ENCODE measurements around the gene PTPRR. TPM values are rescaled to one million over a fixed set of nuclear protein-coding genes. Genes with fewer than 3 reads are reported as not detected.

PTPRR gene
- polyA plus RNA-seq, 1 of the 3 experiments (the other 2 are of a cell fraction) = 1.4 TPM

GRCh38 chr12:70796989-70797388, 123.5 kb downstream of the PTPRR start:
- Histone ChIP-seq H3K36me3 (replicated peaks in 1 of 2; ENCODE audit: control insufficient read depth in 1 of 2, insufficient read depth in 2 of 2, low read length in 1 of 2) (no peaks in the 10 kb centered on the region), H3K27me3 (ENCODE audit: insufficient read depth) (0 out of 2 replicates have a peak, but pooled peaks cover 5% of the 10 kb centered on the region), H3F3A (replicated peaks; ENCODE audit: insufficient read depth) (no peaks in the 10 kb centered on the region), H3K27ac (ENCODE audit: low read depth in 2 of 2, low read length in 1 of 2) (no peak overlapping the region), H2AFZ (ENCODE audit: low read depth) (no peak overlapping the region), H3K9me3 (no peaks in the 10 kb centered on the region), H3K4me1 (ENCODE audit: control insufficient read depth in 1 of 2, insufficient read depth in 2 of 2, low read depth in 1 of 2, low read length in 1 of 2) (no peaks in the 10 kb centered on the region), H3K79me2 (ENCODE audit: insufficient read depth) (no peaks in the 10 kb centered on the region), H3K4me3 (ENCODE audit: low read depth in 2 of 2, low read length in 1 of 2) (no peak overlapping the region), H3K4me2 (no peak overlapping the region), H3K9ac (no peak overlapping the region), H3K9me2 (no peaks in the 10 kb centered on the region), H4K20me1 (ENCODE audit: insufficient read depth) (no peaks in the 10 kb centered on the region)
- ChIA-PET POLR2A (interaction anchor here (0.6 kb wide), 1 partner anchor 9 kb away, joined by 3 read pairs; no protein-coding TSS in a partner anchor), CTCF (no interaction called here)
- DNase-seq = no peak
- no peak for TF ChIP-seq USF1 (IDR thresholded peaks at IDR 0.05; ENCODE audit: borderline replicate concordance, low read depth)
- TF ChIP-seq ZBTB33 (IDR thresholded peaks at IDR 0.05; ENCODE audit: borderline replicate concordance, low read depth) = no peak
- no peak for TF ChIP-seq EP300 (IDR thresholded peaks at IDR 0.05; ENCODE audit: borderline replicate concordance in 1 of 2, low read depth in 1 of 2, low read length in 1 of 2)
- no peak for TF ChIP-seq CHD2 (IDR thresholded peaks at IDR 0.05; ENCODE audit: low read length, partially characterized antibody)
- no peak for TF ChIP-seq TEAD4 (IDR thresholded peaks at IDR 0.05; ENCODE audit: borderline replicate concordance, insufficient read depth)
- TF ChIP-seq RAD21 (IDR thresholded peaks at IDR 0.05; ENCODE audit: low read length) = no peak
- TF ChIP-seq POLR2AphosphoS5 (IDR thresholded peaks at IDR 0.05; ENCODE audit: low read depth, low read length) = no peak
- no peak for TF ChIP-seq TCF12 (IDR thresholded peaks at IDR 0.05)
- no peak for TF ChIP-seq USF2 (IDR thresholded peaks at IDR 0.05; ENCODE audit: borderline replicate concordance, low read depth, low read length)
- 25% methylated on average over 2 of the region's 2 CpGs for WGBS (ENCODE audit: low lambda C conversion rate)

- Histone ChIP-seq H3K9ac (no peak overlapping the region), H3K79me2 (ENCODE audit: insufficient read depth) (no peaks in the 10 kb centered on the region), H3K9me2 (no peaks in the 10 kb centered on the region), H3K9me3 (no peaks in the 10 kb centered on the region), H3K27ac (ENCODE audit: low read depth in 2 of 2, low read length in 1 of 2) (no peak overlapping the region), H3K27me3 (ENCODE audit: insufficient read depth) (0 out of 2 replicates have a peak, but pooled peaks cover 5% of the 10 kb centered on the region), H2AFZ (ENCODE audit: low read depth) (no peak overlapping the region), H3K4me2 (no peak overlapping the region), H3K4me3 (ENCODE audit: low read depth in 2 of 2, low read length in 1 of 2) (no peak overlapping the region), H3K4me1 (ENCODE audit: control insufficient read depth in 1 of 2, insufficient read depth in 2 of 2, low read depth in 1 of 2, low read length in 1 of 2) (no peaks in the 10 kb centered on the region), H4K20me1 (ENCODE audit: insufficient read depth) (no peaks in the 10 kb centered on the region), H3F3A (replicated peaks; ENCODE audit: insufficient read depth) (no peaks in the 10 kb centered on the region), H3K36me3 (replicated peaks in 1 of 2; ENCODE audit: control insufficient read depth in 1 of 2, insufficient read depth in 2 of 2, low read length in 1 of 2) (no peaks in the 10 kb centered on the region)
- CTCF ChIA-PET = no interaction called here
- DNase-seq = no peak
- POLR2A ChIA-PET = no interaction called here
- TF ChIP-seq USF2 (IDR thresholded peaks at IDR 0.05; ENCODE audit: borderline replicate concordance, low read depth, low read length) = no peak
- TF ChIP-seq CHD2 (IDR thresholded peaks at IDR 0.05; ENCODE audit: low read length, partially characterized antibody) = no peak
- no peak for TF ChIP-seq JUND (IDR thresholded peaks at IDR 0.05)
- no peak for TF ChIP-seq IRF3 (IDR thresholded peaks at IDR 0.05; ENCODE audit: low read depth, low read length)
- no peak for TF ChIP-seq TEAD4 (IDR thresholded peaks at IDR 0.05; ENCODE audit: borderline replicate concordance, insufficient read depth)
- TF ChIP-seq FOSL2 (IDR thresholded peaks at IDR 0.05; ENCODE audit: borderline replicate concordance, low read depth) = no peak
- no peak for TF ChIP-seq NRF1 (IDR thresholded peaks at IDR 0.05; ENCODE audit: low read depth, low read length)
- TF ChIP-seq RCOR1 (IDR thresholded peaks at IDR 0.05; ENCODE audit: low read length) = no peak
- no peak for TF ChIP-seq NFIC (IDR thresholded peaks at IDR 0.05; ENCODE audit: borderline replicate concordance)
- TF ChIP-seq USF1 (IDR thresholded peaks at IDR 0.05; ENCODE audit: borderline replicate concordance, low read depth) = no peak
- no peak for TF ChIP-seq FOXJ3 (CRISPR knock-in tag; IDR thresholded peaks at IDR 0.05)
- WGBS (ENCODE audit: low lambda C conversion rate) = 53% methylated on average over 4 of the region's 4 CpGs
Measured at GRCh38 chr12:70795608-70796007, 124.9 kb downstream of the PTPRR start.
